Keratinocyte (primary cell): ENCODE results near the gene MRPL9. TPM values are rescaled to one million over a fixed set of nuclear protein-coding genes. Genes with fewer than 3 reads are reported as not detected.
"Not testable (repeated sequence)": the region's sequence is repeated elsewhere in the genome, so short reads cannot be mapped to it uniquely, and the experiment has no call there.

Source experiments
- DNase-seq: peaks from one replicate; pipeline ENCODE4 v3.0.0-alpha.2; 2011; ENCODE audit warnings: low read depth, missing footprints, low spot score
- FAIRE-seq: peaks from 2 replicates; lab custom pipeline; 2011; peaks lifted over from hg19 to GRCh38; lab: Jason Lieb, UNC
- H2AFZ ChIP-seq: 2 replicates; pipeline ENCODE4 v1.6.0; 2012; ENCODE audit warnings: low read length, control low read depth, inconsistent platforms; ENCODE audit not compliant: control insufficient read depth
- H3K27ac ChIP-seq: 2 replicates; pipeline ENCODE4 v1.5.1; 2011; ENCODE audit warnings: low read length; ENCODE audit not compliant: control insufficient read depth, insufficient read depth
- H3K27me3 ChIP-seq: 3 replicates; pipeline ENCODE4 v1.6.0; 2011; ENCODE audit warnings: low read length; ENCODE audit not compliant: control insufficient read depth, insufficient read depth; ENCODE audit errors: extremely low read depth
- H3K36me3 ChIP-seq, 2 experiments: 2 replicates in 1 of 2; 3 replicates in 1 of 2; pipeline ENCODE4 v1.5.1; 2011; ENCODE audit warnings: low read length in 2 of 2, mild to moderate bottlenecking in 1 of 2; ENCODE audit not compliant: control insufficient read depth in 2 of 2, insufficient read depth in 2 of 2; ENCODE audit errors: extremely low read depth in 1 of 2
- H3K4me1 ChIP-seq: 3 replicates; pipeline ENCODE4 v1.5.1; 2011; ENCODE audit warnings: low read length; ENCODE audit not compliant: control insufficient read depth, insufficient read depth; ENCODE audit errors: extremely low read depth
- H3K4me2 ChIP-seq: 3 replicates; pipeline ENCODE4 v1.6.0; 2011; ENCODE audit warnings: low read depth, low read length; ENCODE audit not compliant: control insufficient read depth, insufficient read depth; ENCODE audit errors: extremely low read depth
- H3K4me3 ChIP-seq, 3 experiments: fragments of 200-600 bp in 1 of 3; sonication (generic) in 1 of 3; 2 replicates in 2 of 3; 3 replicates in 1 of 3; pipeline ENCODE4 v1.5.1; 2011 to 2016; ENCODE audit warnings: low read length in 3 of 3, mild to moderate bottlenecking in 3 of 3, control low read depth in 2 of 3, inconsistent platforms in 1 of 3, low read depth in 1 of 3, mixed read lengths in 1 of 3, mixed run types in 1 of 3, moderate library complexity in 1 of 3; ENCODE audit not compliant: control insufficient read depth in 2 of 3, insufficient read depth in 2 of 3; ENCODE audit errors: extremely low read depth in 1 of 3
- H3K79me2 ChIP-seq: 2 replicates; pipeline ENCODE4 v1.6.0; 2012; ENCODE audit warnings: low read length; ENCODE audit not compliant: control insufficient read depth, insufficient read depth
- H3K9ac ChIP-seq: 3 replicates; pipeline ENCODE4 v1.6.0; 2011; ENCODE audit warnings: low read length; ENCODE audit not compliant: control insufficient read depth, insufficient read depth; ENCODE audit errors: extremely low read depth
- H3K9me1 ChIP-seq: 3 replicates; pipeline ENCODE4 v1.6.0; 2011; ENCODE audit warnings: low read length; ENCODE audit not compliant: control insufficient read depth, insufficient read depth; ENCODE audit errors: extremely low read depth
- H3K9me3 ChIP-seq: 2 replicates; pipeline ENCODE4 v1.5.1; 2012; ENCODE audit warnings: low read depth, low read length; ENCODE audit not compliant: control insufficient read depth
- H4K20me1 ChIP-seq: 3 replicates; pipeline ENCODE4 v1.6.0; 2011; ENCODE audit warnings: low read length; ENCODE audit not compliant: control insufficient read depth, insufficient read depth; ENCODE audit errors: extremely low read depth
- CTCF ChIP-seq, 3 experiments: IDR thresholded peaks in 1 of 3; conservative IDR thresholded peaks in 1 of 3; optimal IDR thresholded peaks in 1 of 3; 2 replicates in 2 of 3; 3 replicates in 1 of 3; pipeline versions ENCODE3 to v1.5.1; 2011; ENCODE audit warnings: low read length in 3 of 3, mild to moderate bottlenecking in 3 of 3, moderate library complexity in 2 of 3, control low read depth in 1 of 3, inconsistent platforms in 1 of 3; ENCODE audit not compliant: insufficient read depth in 2 of 3; ENCODE audit errors: extremely low read depth in 1 of 3
- EZH2 ChIP-seq: IDR thresholded peaks from one replicate; pipeline ENCODE4 v1.6.1; 2012; ENCODE audit warnings: inconsistent platforms, mild to moderate bottlenecking, low read length, moderate library complexity
- dilution Hi-C: fragments of 300-500 bp; cut with MboI; formaldehyde crosslinking; loops from one replicate; pipeline ENCODE4 v1.7.0; 2020; ENCODE audit warnings: low sequenced_read_pairs; ENCODE audit not compliant: extremely low pct_ligation_motif_present
- polyA plus RNA-seq, 5 experiments: library from polyadenylated mRNA; depleted of rRNA in 3 of 5; stranded (reverse) in 3 of 5; stranded (forward) in 1 of 5; unstranded in 1 of 5; fragments of >200 nt; gene quantifications; 1 replicate in 1 of 5; 2 replicates in 3 of 5; 3 replicates in 1 of 5; pipeline versions ENCODE4 v1.2.1 to v1.2.3, GENCODE V29; 2011 to 2012; ENCODE audit warnings: missing spikeins in 2 of 5, low read depth in 1 of 5, low replicate concordance in 1 of 5

MRPL9 gene
- polyA plus RNA-seq, 1 donor (not counting 4 experiments of a cell fraction or from before 2014, with no cell fraction given), result 125 TPM

- FAIRE-seq, result no peak
- H3K4me1 ChIP-seq, result peaks cover 16% of the 10 kb centered on the region
- peaks cover 2 to 7% of the 10 kb centered on the region in 2 experiments for H3K36me3 ChIP-seq
- no peak for DNase-seq
- no peak overlapping the region for H2AFZ ChIP-seq
- peak overlapping the region; percentile 54 for H3K4me2 ChIP-seq
- no peaks in the 10 kb centered on the region for H3K9me3 ChIP-seq
- H3K4me3 ChIP-seq, result no peak overlapping the region
- H3K9ac ChIP-seq, result peak overlapping the region; percentile 16
- H3K27me3 ChIP-seq, result no peaks in the 10 kb centered on the region
- no peaks in the 10 kb centered on the region for H3K79me2 ChIP-seq
- no peak for TF ChIP-seq EZH2
- no peak for TF ChIP-seq CTCF (optimal IDR thresholded peaks at IDR 0.05 in 1 of 3, IDR thresholded peaks at IDR 0.05 in 1 of 3, conservative IDR thresholded peaks at IDR 0.05 in 1 of 3; ENCODE audit: extremely low read depth in 1 of 3, insufficient read depth in 2 of 3, low read length in 3 of 3)
- peak overlapping the region; percentile 77 for H3K27ac ChIP-seq
- H4K20me1 ChIP-seq, result no peaks in the 10 kb centered on the region
- H3K9me1 ChIP-seq, result no peaks in the 10 kb centered on the region
- dilution Hi-C loops, result no loop called here
Observed at GRCh38 chr1:151774256-151774922, 11.1 kb upstream of the MRPL9 start.

- H3K4me3 ChIP-seq, result no peak overlapping the region
- dilution Hi-C loops, result no loop called here
- peak overlapping the region; percentile 77 for H3K27ac ChIP-seq
- no peaks in the 10 kb centered on the region for H3K9me1 ChIP-seq
- peak overlapping the region; percentile 54 for H3K4me2 ChIP-seq
- no peaks in the 10 kb centered on the region for H3K27me3 ChIP-seq
- H4K20me1 ChIP-seq, result no peaks in the 10 kb centered on the region
- H3K4me1 ChIP-seq, result peaks cover 16% of the 10 kb centered on the region
- DNase-seq (peak; percentile 40), FAIRE-seq (peak; percentile 94)
- H3K36me3 ChIP-seq, result peaks cover under 1 to 7% of the 10 kb centered on the region in 2 experiments
- peak overlapping the region; percentile 45 for H2AFZ ChIP-seq
- no peaks in the 10 kb centered on the region for H3K9me3 ChIP-seq
- H3K9ac ChIP-seq, result peak overlapping the region; percentile 16
- H3K79me2 ChIP-seq, result no peaks in the 10 kb centered on the region
- TF ChIP-seq CTCF (optimal IDR thresholded peaks at IDR 0.05 in 1 of 3, IDR thresholded peaks at IDR 0.05 in 1 of 3, conservative IDR thresholded peaks at IDR 0.05 in 1 of 3; ENCODE audit: extremely low read depth in 1 of 3, insufficient read depth in 2 of 3, low read length in 3 of 3) (no peak), EZH2 (no peak)
Observed at GRCh38 chr1:151773702-151774101, 10.4 kb upstream of the MRPL9 start.

- H3K36me3 ChIP-seq, dilution Hi-C loops, H3K9me3 ChIP-seq, H3K9me1 ChIP-seq, H3K9ac ChIP-seq, H3K79me2 ChIP-seq, H3K27me3 ChIP-seq, H3K4me2 ChIP-seq, FAIRE-seq, H3K27ac ChIP-seq, DNase-seq, H2AFZ ChIP-seq, H3K4me3 ChIP-seq, H4K20me1 ChIP-seq: not testable (repeated sequence)
- H3K4me1 ChIP-seq, result peaks cover 23% of the 10 kb centered on the region
Observed at GRCh38 chr1:151769270-151769669, 6.0 kb upstream of the MRPL9 start.
